Activated CD8-positive, alpha-beta T cell treated with anti-CD3 and anti-CD28 coated beads for 36 hours (primary cell): Measurements from ENCODE around the gene PADI6. TPM values are rescaled to one million over a fixed set of nuclear protein-coding genes. Genes with fewer than 3 reads are reported as not detected.
"Not testable (repeated sequence)": the region's sequence is repeated elsewhere in the genome, so short reads cannot be mapped to it uniquely, and the experiment has no call there.

Experiments
- ATAC-seq: fragments of 200-7000 bp; cut with Tn5 transposase; one replicate; pipeline ENCODE4 v1.10.0; 2021; ENCODE audit warnings: mild to moderate bottlenecking, moderate library complexity
- CTCF ChIA-PET: fragments of 350-600 bp; sonication (Branson Sonifier 250); formaldehyde crosslinking; loops from one replicate; lab custom pipeline; 2021; ENCODE audit warnings: antibody characterized with exemption; lab: Charles Lee
- POLR2A ChIA-PET: fragments of 350-600 bp; sonication (Branson Sonifier 250); formaldehyde crosslinking; loops from one replicate; lab custom pipeline; 2021; ENCODE audit warnings: antibody characterized with exemption; lab: Charles Lee
- DNase-seq: peaks from one replicate; pipeline ENCODE4 v3.0.0-alpha.2; 2020
- H3K27ac Mint-ChIP-seq: one replicate; pipeline ENCODE4 v1.8.0; 2021; ENCODE audit warnings: mild to moderate bottlenecking, mixed read lengths
- H3K27me3 Mint-ChIP-seq: one replicate; pipeline ENCODE4 v1.8.0; 2021; ENCODE audit warnings: mixed read lengths
- H3K36me3 Mint-ChIP-seq: one replicate; pipeline ENCODE4 v1.8.0; 2021; ENCODE audit warnings: low read depth, mixed read lengths
- H3K4me1 Mint-ChIP-seq: one replicate; pipeline ENCODE4 v1.8.0; 2021; ENCODE audit warnings: low read depth, mixed read lengths
- H3K4me3 Mint-ChIP-seq: one replicate; pipeline ENCODE4 v1.8.0; 2021; ENCODE audit warnings: mild to moderate bottlenecking, moderate library complexity, mixed read lengths
- H3K9me3 Mint-ChIP-seq: one replicate; pipeline ENCODE4 v1.8.0; 2021; ENCODE audit warnings: mixed read lengths
- CTCF ChIP-seq: fragments of 200-600 bp; IDR thresholded peaks from one replicate; pipeline ENCODE4 v1.8.0; 2022; ENCODE audit warnings: antibody characterized with exemption, mild to moderate bottlenecking
- intact Hi-C: fragments of 100-400 bp; cut with micrococcal nuclease; formaldehyde crosslinking; loops from one replicate; pipeline ENCODE4 v1.10.0; 2022
- total RNA-seq, 2 experiments: library from RNA; stranded (reverse); gene quantifications; one replicate each; pipeline ENCODE4 v1.2.3, GENCODE V29; 2021

PADI6 gene
- total RNA-seq, 2 experiments from 2014 or later, result not detected

GRCh38 chr1:17403081-17403480 lies 31.1 kb downstream of the PADI6 start:
- no peak overlapping the region for H3K27ac Mint-ChIP-seq
- H3K4me1 Mint-ChIP-seq, result no peaks in the 10 kb centered on the region
- no peak overlapping the region for H3K4me3 Mint-ChIP-seq
- ATAC-seq, result no peak
- H3K36me3 Mint-ChIP-seq, result peaks cover 5% of the 10 kb centered on the region
- ChIA-PET POLR2A (interaction anchor here (0.8 kb wide), 1 partner anchor 26 kb away, joined by 3 read pairs; no protein-coding TSS in a partner anchor), CTCF (no interaction called here)
- DNase-seq, result no peak
- no peaks in the 10 kb centered on the region for H3K27me3 Mint-ChIP-seq
- no peaks in the 10 kb centered on the region for H3K9me3 Mint-ChIP-seq
- intact Hi-C loops, result no loop called here
- no peak for TF ChIP-seq CTCF

DNA sequence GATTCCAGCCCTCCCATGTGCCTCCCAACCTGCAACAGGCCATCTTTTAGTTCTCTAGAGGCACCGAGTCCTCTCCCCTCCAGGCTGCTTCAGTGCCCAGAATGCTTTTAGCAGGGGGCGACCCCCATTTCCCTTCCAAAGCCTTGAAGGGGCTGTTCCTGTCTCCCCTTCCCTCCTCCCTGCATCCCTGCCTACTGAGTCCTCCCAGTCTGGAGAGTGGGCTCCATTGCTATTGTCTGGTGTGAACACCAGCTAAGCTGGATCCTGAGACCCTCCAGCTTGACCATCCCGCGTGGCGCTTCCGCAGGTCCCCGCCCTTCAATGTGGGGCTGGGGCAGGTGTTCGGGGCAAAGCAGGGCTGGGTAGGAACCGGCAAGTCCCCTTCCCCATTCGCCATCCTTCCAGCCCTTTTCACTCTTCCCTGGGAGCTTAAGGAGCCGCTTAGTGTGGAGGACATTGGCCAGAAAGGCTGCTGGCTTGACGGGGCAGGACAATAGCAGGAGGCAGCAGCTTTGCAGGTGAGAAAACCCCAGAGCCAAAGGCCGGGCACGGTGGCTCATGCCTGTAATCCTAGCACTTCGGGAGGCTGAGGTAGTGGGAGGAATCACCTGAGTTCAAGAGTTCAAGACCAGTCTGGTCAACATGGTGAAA lies 32.2 kb downstream of the PADI6 start:
- no peak for DNase-seq
- TF ChIP-seq CTCF, result no peak
- Mint-ChIP-seq H3K4me1 (no peaks in the 10 kb centered on the region), H3K4me3 (no peak overlapping the region), H3K36me3 (peaks cover 14% of the 10 kb centered on the region), H3K27ac (no peak overlapping the region), H3K27me3 (no peaks in the 10 kb centered on the region), H3K9me3 (no peaks in the 10 kb centered on the region)
- CTCF ChIA-PET, result no interaction called here
- intact Hi-C loops, result no loop called here
- POLR2A ChIA-PET, result no interaction called here
- ATAC-seq, result no peak

DNA sequence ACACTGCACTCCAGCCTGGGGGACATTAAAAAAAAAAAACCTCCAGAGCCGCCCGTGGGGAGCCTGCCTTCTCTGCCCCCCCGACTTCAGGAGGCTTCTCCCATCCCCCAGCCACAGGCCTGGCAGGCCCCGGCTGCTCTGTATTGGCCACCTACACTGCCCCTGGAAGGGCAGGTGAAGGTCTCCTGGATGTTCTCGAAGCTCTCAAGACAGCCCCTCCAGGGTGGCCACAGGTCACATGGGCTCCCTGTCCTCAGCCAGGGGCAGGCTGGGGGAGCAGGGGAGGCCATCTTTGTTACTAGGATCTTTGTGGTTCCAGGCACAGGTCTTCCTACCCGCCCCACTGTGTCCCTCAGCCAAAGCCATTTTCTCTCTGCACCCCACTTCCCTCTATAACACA lies 32.8 kb downstream of the PADI6 start:
- Mint-ChIP-seq H3K36me3 (peaks cover 18% of the 10 kb centered on the region), H3K4me1 (no peaks in the 10 kb centered on the region), H3K4me3 (no peak overlapping the region), H3K27me3 (no peaks in the 10 kb centered on the region), H3K27ac (no peak overlapping the region), H3K9me3 (no peaks in the 10 kb centered on the region)
- no peak for TF ChIP-seq CTCF
- intact Hi-C loops, result no loop called here
- ChIA-PET POLR2A (interaction anchor here (0.6 kb wide), 1 partner anchor 9 kb away, joined by 3 read pairs; no protein-coding TSS in a partner anchor), CTCF (interaction anchor here (1.2 kb wide), 1 partner anchor 8 kb away, joined by 3 read pairs; no protein-coding TSS in a partner anchor)
- DNase-seq, result no peak
- no peak for ATAC-seq

DNA sequence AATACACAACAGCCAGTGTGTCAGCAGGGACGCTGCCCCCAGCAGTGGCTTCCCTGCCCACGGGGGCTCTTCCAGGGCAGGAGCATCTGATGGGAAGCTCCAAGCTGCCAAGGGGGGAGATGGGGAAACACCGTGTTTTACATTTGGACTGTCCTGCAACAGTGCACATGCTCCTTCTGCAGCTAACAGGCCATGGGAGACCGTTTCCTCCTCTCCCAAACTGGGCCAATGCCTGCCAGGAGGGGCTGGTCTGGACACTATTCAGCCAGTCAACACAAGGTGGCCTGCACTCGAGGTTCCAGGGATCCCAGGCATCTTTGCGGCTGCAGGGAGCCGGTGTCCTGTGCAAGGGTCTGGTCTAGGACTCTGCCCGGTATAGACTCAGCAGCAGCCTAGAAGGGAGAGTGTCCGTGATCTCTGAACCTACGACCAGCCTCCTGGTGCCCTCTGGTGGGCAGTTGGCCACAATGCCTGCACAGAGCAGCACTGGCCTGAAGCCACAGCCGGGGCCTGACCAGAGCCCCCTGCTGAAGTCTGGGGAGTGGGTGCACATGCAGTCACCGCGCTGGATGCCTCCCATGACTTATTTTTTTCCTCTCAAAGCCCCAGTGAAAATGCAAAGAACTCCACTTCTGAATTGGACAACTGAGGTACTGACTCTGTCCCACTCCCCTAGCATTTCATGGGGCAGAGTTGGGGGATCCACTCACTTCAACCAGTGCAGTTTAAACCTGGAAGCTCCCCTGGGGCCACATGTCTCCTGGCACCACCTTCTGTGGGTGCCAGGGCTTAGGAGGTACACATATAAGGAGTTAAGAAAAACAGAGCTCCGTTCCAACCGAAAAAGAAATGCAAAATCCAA lies 34.1 kb downstream of the PADI6 start:
- Mint-ChIP-seq H3K36me3 (peaks cover 28% of the 10 kb centered on the region), H3K27me3 (no peaks in the 10 kb centered on the region), H3K4me3 (no peak overlapping the region), H3K27ac (no peak overlapping the region), H3K9me3 (no peaks in the 10 kb centered on the region), H3K4me1 (no peaks in the 10 kb centered on the region)
- peak; percentile 67 for DNase-seq
- POLR2A ChIA-PET, result interaction anchor here (0.7 to 1.0 kb wide), 3 partner anchors 11 to 200 kb away, joined by 3 read pairs; no protein-coding TSS in a partner anchor
- intact Hi-C loops, result no loop called here
- TF ChIP-seq CTCF, result peak; percentile 79
- CTCF ChIA-PET, result interaction anchor here (1.2 kb wide), 1 partner anchor 9 kb away, joined by 3 read pairs; no protein-coding TSS in a partner anchor
- peak; percentile 89 for ATAC-seq

DNA sequence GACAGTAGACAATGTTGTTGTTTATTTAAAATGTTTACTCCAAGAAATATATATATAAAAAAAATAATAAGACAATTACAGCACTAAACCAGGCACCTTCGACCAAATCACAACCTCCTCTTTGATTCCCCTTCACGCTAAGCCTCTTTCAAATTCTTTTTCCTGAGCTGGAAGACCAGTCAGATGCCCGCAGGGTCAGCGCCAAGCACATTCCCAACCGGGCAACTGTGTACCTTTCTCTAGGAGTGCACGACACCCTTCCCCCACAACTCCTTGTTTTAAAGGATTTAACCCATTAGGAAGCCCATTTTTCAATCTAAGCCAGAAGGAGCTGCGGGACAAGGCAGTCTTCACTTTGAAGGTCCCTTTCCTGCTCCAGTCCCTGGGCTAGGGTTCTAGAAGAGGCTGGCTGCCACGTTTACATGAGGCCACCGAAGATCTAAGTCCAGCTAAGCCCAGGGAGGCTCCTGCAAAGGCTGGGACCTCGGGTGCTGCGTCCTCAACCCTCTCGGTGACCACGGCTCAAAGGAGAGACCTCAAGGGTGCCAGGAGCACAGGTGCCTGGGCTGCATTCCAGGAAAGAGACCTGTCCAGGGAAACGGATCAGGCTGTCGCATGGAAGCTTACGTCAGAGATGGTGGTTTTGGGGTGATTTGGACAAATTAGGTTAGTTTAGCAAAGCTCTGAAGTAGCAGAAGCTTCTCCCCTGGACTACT lies 34.9 kb downstream of the PADI6 start:
- H3K4me1 Mint-ChIP-seq, ATAC-seq, H3K27ac Mint-ChIP-seq, DNase-seq, intact Hi-C loops, H3K27me3 Mint-ChIP-seq, H3K9me3 Mint-ChIP-seq, CTCF ChIA-PET, H3K4me3 Mint-ChIP-seq: not testable (repeated sequence)
- H3K36me3 Mint-ChIP-seq, result peaks cover 31% of the 10 kb centered on the region
- POLR2A ChIA-PET, result interaction anchor here (0.7 to 1.0 kb wide), 3 partner anchors 10 to 199 kb away, joined by 3 read pairs; no protein-coding TSS in a partner anchor

- POLR2A ChIA-PET, H3K4me3 Mint-ChIP-seq, ATAC-seq, CTCF ChIA-PET, H3K4me1 Mint-ChIP-seq, H3K27me3 Mint-ChIP-seq, H3K27ac Mint-ChIP-seq, intact Hi-C loops, H3K9me3 Mint-ChIP-seq, DNase-seq: not testable (repeated sequence)
- H3K36me3 Mint-ChIP-seq, result peaks cover 41% of the 10 kb centered on the region
These were observed 36.0 kb downstream of the PADI6 start for GRCh38 chr1:17407786-17408514.
